ENCODE results near the gene ME3. TPM values are rescaled to one million over a fixed set of nuclear protein-coding genes. Genes with fewer than 3 reads are reported as not detected.

Gene ME3
- total RNA-seq, 6 experiments from 2014 or later: 1.9 to 8.5 (median 4.6) TPM

DNA sequence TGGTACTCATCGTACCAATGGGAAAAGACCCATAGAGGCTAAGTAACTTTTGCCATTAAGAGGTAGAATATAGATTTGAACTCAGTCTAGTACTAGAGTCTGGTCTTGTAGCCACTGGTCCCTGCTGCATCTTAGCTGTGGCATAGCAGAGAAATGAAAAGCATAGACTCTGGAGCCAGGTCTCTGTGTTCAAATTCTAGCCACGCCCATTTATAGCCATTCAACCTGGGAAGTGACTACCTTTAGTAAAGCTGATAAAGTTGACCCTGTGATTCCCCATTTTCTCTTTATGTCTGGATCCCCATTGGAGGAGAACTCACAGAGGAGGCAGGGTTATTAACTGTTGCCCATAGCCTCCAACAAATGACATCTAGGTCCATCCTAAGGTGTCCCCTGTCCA, 113.6 kb downstream of the ME3 start:
- no peaks in the 10 kb centered on the region for H3K4me1 ChIP-seq
- TF ChIP-seq, protein P1, sequence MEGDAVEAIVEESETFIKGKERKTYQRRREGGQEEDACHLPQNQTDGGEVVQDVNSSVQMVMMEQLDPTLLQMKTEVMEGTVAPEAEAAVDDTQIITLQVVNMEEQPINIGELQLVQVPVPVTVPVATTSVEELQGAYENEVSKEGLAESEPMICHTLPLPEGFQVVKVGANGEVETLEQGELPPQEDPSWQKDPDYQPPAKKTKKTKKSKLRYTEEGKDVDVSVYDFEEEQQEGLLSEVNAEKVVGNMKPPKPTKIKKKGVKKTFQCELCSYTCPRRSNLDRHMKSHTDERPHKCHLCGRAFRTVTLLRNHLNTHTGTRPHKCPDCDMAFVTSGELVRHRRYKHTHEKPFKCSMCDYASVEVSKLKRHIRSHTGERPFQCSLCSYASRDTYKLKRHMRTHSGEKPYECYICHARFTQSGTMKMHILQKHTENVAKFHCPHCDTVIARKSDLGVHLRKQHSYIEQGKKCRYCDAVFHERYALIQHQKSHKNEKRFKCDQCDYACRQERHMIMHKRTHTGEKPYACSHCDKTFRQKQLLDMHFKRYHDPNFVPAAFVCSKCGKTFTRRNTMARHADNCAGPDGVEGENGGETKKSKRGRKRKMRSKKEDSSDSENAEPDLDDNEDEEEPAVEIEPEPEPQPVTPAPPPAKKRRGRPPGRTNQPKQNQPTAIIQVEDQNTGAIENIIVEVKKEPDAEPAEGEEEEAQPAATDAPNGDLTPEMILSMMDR (IDR thresholded peaks at IDR 0.05): no peak
- TF ChIP-seq POLR2A (IDR thresholded peaks at IDR 0.05): no peak

DNA sequence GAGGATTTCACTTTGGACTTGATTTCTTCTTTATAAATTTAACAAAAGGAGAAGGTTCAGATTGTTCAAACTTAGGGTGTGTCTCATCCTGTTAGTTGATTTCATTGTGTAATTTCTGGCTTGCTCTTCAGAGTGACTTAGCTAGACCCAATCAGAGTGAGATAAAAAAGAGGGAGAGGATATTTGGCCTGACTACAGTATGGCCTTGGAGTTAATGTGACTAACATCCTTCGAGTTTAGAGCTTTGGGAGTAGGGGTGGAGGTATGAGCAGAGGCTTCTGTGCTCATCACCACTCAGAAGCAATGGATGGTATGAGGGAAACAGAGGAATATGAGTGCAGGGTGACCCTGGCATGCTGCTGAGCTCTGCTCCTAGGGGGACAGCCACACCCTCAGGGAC, 114.2 kb downstream of the ME3 start:
- no peaks in the 10 kb centered on the region for H3K9me3 ChIP-seq
- no peaks in the 10 kb centered on the region for H3K27me3 ChIP-seq
- ATAC-seq (peak; percentile 25 to 68 (median 59)), DNase-seq (no peak)
- intact Hi-C loops (cut with DNase I): no loop called here
- no peak overlapping the region for H3K27ac ChIP-seq
- no peaks in the 10 kb centered on the region for H3K4me1 ChIP-seq
- WGBS (ENCODE audit: insufficient coverage, low coverage, low lambda C conversion rate, missing lambda C conversion rate): 80% methylated on average over 1 of the region's 1 CpG
- no peaks in the 10 kb centered on the region for H3K36me3 ChIP-seq
- TF ChIP-seq, protein P1 (IDR thresholded peaks at IDR 0.05): no peak
- TF ChIP-seq POLR2A (IDR thresholded peaks at IDR 0.05): no peak
- H3K4me3 ChIP-seq: no peak overlapping the region

More for the DNA sequence above, 113.6 kb downstream of the ME3 start:
- Histone ChIP-seq H3K4me3 (no peak overlapping the region), H3K27ac (peak overlapping the region; percentile 22 to 32 (median 22)), H3K36me3 (no peaks in the 10 kb centered on the region), H3K27me3 (no peaks in the 10 kb centered on the region), H3K9me3 (no peaks in the 10 kb centered on the region)
- ATAC-seq (no peak), DNase-seq (no peak)
- intact Hi-C loops (cut with DNase I): no loop called here
- WGBS (ENCODE audit: insufficient coverage, low coverage, low lambda C conversion rate, missing lambda C conversion rate): 100% methylated on average over 2 of the region's 2 CpGs

DNA sequence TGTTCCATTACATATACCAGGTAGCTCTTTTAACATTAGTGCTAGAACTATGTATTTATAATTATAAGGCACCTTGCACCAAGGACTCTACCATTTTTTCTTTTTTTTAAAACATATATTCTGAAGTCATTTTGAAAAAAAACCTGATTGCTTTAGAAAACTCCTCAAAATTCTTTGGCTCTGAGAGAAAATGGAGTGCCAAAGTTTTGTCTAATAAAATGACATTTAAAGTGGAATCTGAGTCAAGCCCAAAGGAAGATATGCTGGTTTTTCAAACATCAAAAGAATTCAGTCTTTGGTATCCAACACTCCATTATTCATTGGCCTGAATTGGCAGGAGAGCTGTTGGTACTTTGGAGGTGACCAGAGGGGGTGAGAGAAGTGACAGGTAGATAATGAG, 116.5 kb downstream of the ME3 start:
- H3K4me3 ChIP-seq: no peak overlapping the region
- H3K36me3 ChIP-seq: no peaks in the 10 kb centered on the region
- peaks cover 0 to 4% (median 0%) of the 10 kb centered on the region in 4 donors for H3K4me1 ChIP-seq
- no peaks in the 10 kb centered on the region for H3K9me3 ChIP-seq
- DNase-seq: no peak
- intact Hi-C loops (cut with DNase I): no loop called here
- no peak for ATAC-seq
- no peak for TF ChIP-seq POLR2A (IDR thresholded peaks at IDR 0.05)
- TF ChIP-seq, protein P1 (IDR thresholded peaks at IDR 0.05): no peak
- H3K27ac ChIP-seq: no peak overlapping the region
- H3K27me3 ChIP-seq: no peaks in the 10 kb centered on the region

DNA sequence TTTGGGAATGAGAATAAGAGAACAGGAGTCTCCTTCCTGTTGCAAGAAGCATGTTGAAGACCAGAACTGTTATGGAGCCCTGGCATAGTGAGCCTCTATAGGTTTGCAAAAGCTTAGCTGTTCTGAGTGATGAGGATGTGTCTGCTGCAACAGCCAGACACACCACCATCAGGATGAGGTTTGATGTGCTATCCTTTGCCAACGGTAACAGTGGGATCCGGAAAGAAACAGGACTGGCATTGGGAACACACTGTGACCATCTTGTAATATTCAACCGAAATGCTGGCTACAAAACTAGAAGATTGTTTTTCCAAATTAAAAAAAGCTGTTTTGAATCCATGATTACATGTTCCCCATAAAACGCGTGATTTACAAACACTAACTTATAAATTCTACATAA, 117.0 kb downstream of the ME3 start:
- H3K9me3 ChIP-seq: no peaks in the 10 kb centered on the region
- TF ChIP-seq, protein P1 (IDR thresholded peaks at IDR 0.05): no peak
- no peak for TF ChIP-seq POLR2A (IDR thresholded peaks at IDR 0.05)
- no peaks in the 10 kb centered on the region for H3K27me3 ChIP-seq
- no peak overlapping the region for H3K27ac ChIP-seq
- H3K4me3 ChIP-seq: no peak overlapping the region
- intact Hi-C loops (cut with DNase I): no loop called here
- peaks cover 0 to 4% (median 0%) of the 10 kb centered on the region in 4 donors for H3K4me1 ChIP-seq
- 85% methylated on average over 5 of the region's 5 CpGs for WGBS (ENCODE audit: insufficient coverage, low coverage, low lambda C conversion rate, missing lambda C conversion rate)
- no peaks in the 10 kb centered on the region for H3K36me3 ChIP-seq
- ATAC-seq (no peak), DNase-seq (no peak)

DNA sequence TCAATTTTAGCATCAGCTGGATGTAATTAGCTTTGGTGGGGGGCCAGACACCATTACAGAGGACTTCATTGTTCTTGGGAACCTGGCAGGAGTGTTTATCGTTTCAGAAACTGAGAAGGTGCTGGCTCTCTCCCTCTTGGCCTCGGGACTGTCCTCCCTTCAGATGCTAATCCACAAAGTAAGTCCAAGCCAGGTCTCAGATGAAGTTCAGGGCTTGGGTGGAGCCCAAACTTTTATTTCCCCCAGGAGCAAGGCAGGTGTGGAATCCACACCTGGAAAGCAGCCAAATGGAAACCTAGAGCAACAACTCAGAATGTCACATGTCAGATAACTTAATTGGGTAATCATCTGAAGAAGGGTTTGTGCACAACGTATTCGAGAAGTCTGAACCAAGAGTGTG, 119.2 kb downstream of the ME3 start:
- Histone ChIP-seq H3K9me3 (no peaks in the 10 kb centered on the region), H3K36me3 (no peaks in the 10 kb centered on the region), H3K27ac (no peak overlapping the region), H3K4me1 (peaks cover 0 to 4% (median 0%) of the 10 kb centered on the region in 4 donors), H3K27me3 (no peaks in the 10 kb centered on the region), H3K4me3 (no peak overlapping the region)
- DNase-seq (no peak), ATAC-seq (no peak)
- 88% methylated on average over 2 of the region's 4 CpGs for WGBS (ENCODE audit: insufficient coverage, low coverage, low lambda C conversion rate, missing lambda C conversion rate)
- no peak for TF ChIP-seq POLR2A (IDR thresholded peaks at IDR 0.05)
- TF ChIP-seq, protein P1 (IDR thresholded peaks at IDR 0.05): no peak
- intact Hi-C loops (cut with DNase I): no loop called here

Data from right lobe of liver (tissue), 6 donors.